ENCODE measurements around the gene AUTS2. TPM values are rescaled to one million over a fixed set of nuclear protein-coding genes. Genes with fewer than 3 reads are reported as not detected.

The AUTS2 gene
- total and polyA plus RNA-seq, 2 of the 8 experiments (the other 6 are each of a cell fraction or from before 2014, with no cell fraction given): 25.9 to 101 TPM

DNA sequence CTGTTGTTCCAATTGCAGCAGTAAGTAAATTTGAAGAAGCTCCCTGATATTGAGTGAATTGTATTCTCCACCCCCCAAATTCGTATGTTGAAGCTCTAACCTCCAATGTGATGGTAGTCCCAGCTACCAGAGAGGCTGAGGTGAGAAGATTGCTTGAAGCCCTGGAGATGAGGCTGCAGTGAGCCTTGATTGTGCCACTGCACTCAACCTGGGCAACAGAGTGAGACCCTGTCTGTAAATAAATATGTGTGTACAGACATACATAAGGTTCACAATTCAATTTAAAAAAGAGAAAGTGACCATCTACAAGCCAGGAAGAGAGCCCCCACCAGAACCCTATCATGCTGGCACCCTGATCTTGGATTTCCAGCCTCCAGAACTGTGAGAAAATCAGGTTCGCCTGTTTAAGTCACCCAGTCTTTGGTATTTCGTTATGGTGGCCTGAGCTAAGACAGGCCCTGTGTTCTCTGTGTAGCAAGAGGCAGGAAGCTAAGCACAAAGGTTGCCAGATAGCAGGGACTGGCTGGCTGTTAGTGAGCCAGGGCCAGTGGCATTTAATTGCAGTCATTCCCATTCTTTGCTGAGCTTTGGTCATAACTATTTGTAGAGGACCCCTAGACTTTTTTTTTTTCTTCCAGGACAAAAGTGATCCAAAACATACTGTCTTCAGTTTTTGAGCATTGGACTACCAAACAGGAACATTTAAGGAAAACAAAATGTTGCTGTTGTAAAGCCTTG lies 45.6 kb downstream of the AUTS2 start:
- H3K4me3 ChIP-seq (ENCODE audit: extremely low read depth in 1 of 4, insufficient read depth in 2 of 4, low read depth in 3 of 4, low read length in 4 of 4): no peak overlapping the region
- FAIRE-seq (no peak), DNase-seq (ENCODE audit: low read depth in 1 of 2, low spot score in 2 of 2) (no peak)
- no peak overlapping the region for H3K4ac ChIP-seq (replicated peaks; ENCODE audit: insufficient read length, low read depth, low read length)
- ChIA-PET CTCF (ENCODE audit: partially characterized antibody) (no interaction called here), POLR2A (ENCODE audit: partially characterized antibody) (interaction anchor here (0.7 kb wide), 1 partner anchor 84 kb away, joined by 3 read pairs; no protein-coding TSS in a partner anchor)
- no peak overlapping the region for H2BK15ac ChIP-seq (ENCODE audit: low read length)
- H2BK5ac ChIP-seq (ENCODE audit: low read depth, low read length): no peak overlapping the region
- no peak overlapping the region for H3K18ac ChIP-seq (ENCODE audit: extremely low read depth, low read length)
- H2AFZ ChIP-seq (ENCODE audit: low read length): no peak overlapping the region
- no peak overlapping the region for H3K56ac ChIP-seq (replicated peaks; ENCODE audit: insufficient read length, low read depth, low read length)
- H3K23me2 ChIP-seq (ENCODE audit: low read depth, low read length): no peaks in the 10 kb centered on the region
- no peak overlapping the region for H3K23ac ChIP-seq (ENCODE audit: insufficient read length)
- H4K91ac ChIP-seq (replicated peaks; ENCODE audit: insufficient read length, low read length): no peak overlapping the region
- no peak overlapping the region for H3K27ac ChIP-seq (ENCODE audit: low read depth, low read length)
- no peaks in the 10 kb centered on the region for H3K79me2 ChIP-seq (ENCODE audit: control insufficient read depth in 1 of 2, insufficient read depth in 2 of 2, low read length in 2 of 2)
- H2BK120ac ChIP-seq (replicated peaks; ENCODE audit: low read depth, low read length): no peak overlapping the region
- H3K27me3 ChIP-seq (replicated peaks in 1 of 4; ENCODE audit: control insufficient read depth in 3 of 4, extremely low read depth in 1 of 4, insufficient read depth in 3 of 4, low read length in 3 of 4): no peaks in the 10 kb centered on the region
- H2BK20ac ChIP-seq (ENCODE audit: low read length): 0 out of 2 replicates have a peak overlapping the region, but pooled peaks have one; percentile 56
- H3K4me2 ChIP-seq (ENCODE audit: insufficient read depth in 1 of 2, low read depth in 2 of 2, low read length in 2 of 2): no peak overlapping the region
- no peaks in the 10 kb centered on the region for H3K9me3 ChIP-seq (ENCODE audit: insufficient read depth in 2 of 2, low read depth in 1 of 2, low read length in 1 of 2)
- H3K9ac ChIP-seq (replicated peaks in 1 of 4; ENCODE audit: extremely low read depth in 1 of 4, low read depth in 3 of 4, low read length in 3 of 4): no peak overlapping the region
- peaks cover 2 to 16% (median 6%) of the 10 kb centered on the region in 4 experiments; a peak in 6 of 7 replicates for H3K4me1 ChIP-seq (replicated peaks in 1 of 4; ENCODE audit: control insufficient read depth in 3 of 4, insufficient read depth in 4 of 4, low read length in 3 of 4)
- no peaks in the 10 kb centered on the region for H3K79me1 ChIP-seq (ENCODE audit: low read depth, low read length)
- H2AK5ac ChIP-seq (ENCODE audit: low read depth, low read length): 0 out of 2 replicates have a peak overlapping the region, but pooled peaks have one; percentile 53
- no peak overlapping the region for H4K5ac ChIP-seq (ENCODE audit: insufficient read length, low read depth, low read length)
- H3K14ac ChIP-seq (ENCODE audit: insufficient read length): no peak overlapping the region
- H4K8ac ChIP-seq (ENCODE audit: extremely low read depth, insufficient read depth, low read length): no peak overlapping the region
- WGBS, 2 experiments (ENCODE audit: extremely low coverage in 1 of 2, insufficient coverage in 1 of 2, insufficient read length in 1 of 2, insufficient replicate concordance in 2 of 2, low coverage in 1 of 2, low lambda C conversion rate in 2 of 2, missing lambda C conversion rate in 1 of 2): 71% methylated on average over 3 of the region's 3 CpGs; no CpG with 5 or more reads in 1 of the 2 experiments
- H3K36me3 ChIP-seq (ENCODE audit: control insufficient read depth in 2 of 4, insufficient read depth in 4 of 4, low read length in 3 of 4): no peaks in the 10 kb centered on the region
- H4K20me1 ChIP-seq (replicated peaks in 1 of 2; ENCODE audit: control insufficient read depth in 1 of 2, insufficient read depth in 2 of 2, low read length in 2 of 2): no peaks in the 10 kb centered on the region
- TF ChIP-seq, protein P1, sequence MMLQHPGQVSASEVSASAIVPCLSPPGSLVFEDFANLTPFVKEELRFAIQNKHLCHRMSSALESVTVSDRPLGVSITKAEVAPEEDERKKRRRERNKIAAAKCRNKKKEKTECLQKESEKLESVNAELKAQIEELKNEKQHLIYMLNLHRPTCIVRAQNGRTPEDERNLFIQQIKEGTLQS (IDR thresholded peaks at IDR 0.05; ENCODE audit: insufficient read depth, low read depth, low read length): no peak
- TF ChIP-seq POLR2AphosphoS5 (IDR thresholded peaks at IDR 0.05; ENCODE audit: low read depth, low read length) (no peak), BRCA1 (IDR thresholded peaks at IDR 0.05; ENCODE audit: low read depth, low read length) (no peak), CBX5 (IDR thresholded peaks at IDR 0.05; ENCODE audit: low read depth, low read length) (no peak), POLR2A (IDR thresholded peaks at IDR 0.05; ENCODE audit: control extremely low read depth in 1 of 2, low read depth in 2 of 2, low read length in 2 of 2) (no peak), RXRA (IDR thresholded peaks at IDR 0.05; ENCODE audit: insufficient read depth, low read depth, low read length) (no peak)
- peak overlapping the region; percentile 41; the same call in 1 of the 2 replicates for H2BK12ac ChIP-seq (ENCODE audit: low read depth, low read length)
